GM18502 (cell line): ENCODE data around the gene CYP27A1.

ENCODE experiments used
- ATAC-seq: cut with Tn5 transposase; IDR thresholded peaks from one replicate; pipeline ENCODE4 v1.9.1; 2021; ENCODE audit warnings: mild to moderate bottlenecking; ENCODE audit not compliant: unreplicated experiment, poor library complexity

The CYP27A1 gene

GRCh38 chr2:218856167-218856895, 74.4 kb downstream of the CYP27A1 start:
- no peak for ATAC-seq

- no peak for ATAC-seq
These were observed 74.9 kb downstream of the CYP27A1 start for GRCh38 chr2:218856896-218857243.

GRCh38 chr2:218857371-218858137, 75.6 kb downstream of the CYP27A1 start:
- no peak for ATAC-seq

GRCh38 chr2:218858138-218858445, 76.1 kb downstream of the CYP27A1 start:
- no peak for ATAC-seq

GRCh38 chr2:218858671-218859555, 77.0 kb downstream of the CYP27A1 start:
- ATAC-seq: no peak

- ATAC-seq: no peak
These were observed 77.6 kb downstream of the CYP27A1 start, which contains the start of gene WNT6 for GRCh38 chr2:218859556-218859987. Gene WNT6, plus strand, starts transcription at chr2:218859805. Its CDS starts 233 bp downstream, at chr2:218860038.

- no peak for ATAC-seq
These were observed 78.3 kb downstream of the CYP27A1 start for GRCh38 chr2:218859988-218860831.

- no peak for ATAC-seq
These were observed 79.0 kb downstream of the CYP27A1 start for GRCh38 chr2:218860950-218861381.

- ATAC-seq: no peak
These were observed 79.8 kb downstream of the CYP27A1 start for GRCh38 chr2:218861645-218862318.

GRCh38 chr2:218863021-218863520, 81.1 kb downstream of the CYP27A1 start:
- no peak for ATAC-seq
